ENCODE results near the gene EPSTI1. TPM values are rescaled to one million over a fixed set of nuclear protein-coding genes. Genes with fewer than 3 reads are reported as not detected.

Gene EPSTI1
- total and polyA plus RNA-seq, 10 of the 15 experiments (the other 5 are each of a cell fraction or from before 2014, with no cell fraction given), result 4.7 to 32.0 (median 24.2) TPM

- H4K20me1 ChIP-seq (ENCODE audit: control insufficient read depth, insufficient read depth), result no peaks in the 10 kb centered on the region
- H3K27me3 ChIP-seq (replicated peaks in 1 of 2; ENCODE audit: control insufficient read depth in 2 of 2, insufficient read depth in 2 of 2, low read length in 1 of 2), result no peaks in the 10 kb centered on the region
- no peaks in the 10 kb centered on the region for H3K36me3 ChIP-seq (ENCODE audit: control insufficient read depth in 2 of 2, insufficient read depth in 2 of 2, low read length in 1 of 2)
- no peaks in the 10 kb centered on the region for H3K4me1 ChIP-seq (ENCODE audit: control insufficient read depth, insufficient read depth, low read length)
- no peak overlapping the region for H3K4me3 ChIP-seq
- FAIRE-seq, result no peak
- DNase-seq (ENCODE audit: low read depth, low spot score), result no peak
- BruUV-seq (replicated peaks), result no TSS peak
- no peak overlapping the region for H3K9ac ChIP-seq (ENCODE audit: control insufficient read depth, insufficient read depth, low read length)
- 0% methylated on average over 3 of the region's 3 CpGs for WGBS (ENCODE audit: insufficient coverage, insufficient replicate concordance, low lambda C conversion rate, missing lambda C conversion rate)
- H3K79me2 ChIP-seq (ENCODE audit: control insufficient read depth, insufficient read depth, low read length), result no peaks in the 10 kb centered on the region
- ChIA-PET CTCF (interaction anchor here (1.6 kb wide), 1 partner anchor 13 kb away, joined by 4 read pairs; no protein-coding TSS in a partner anchor), POLR2A (no interaction called here), SMC1A (ENCODE audit: uncharacterized antibody, unreplicated experiment) (interaction anchor here (1.0 kb wide), 1 partner anchor 196 kb away, joined by 3 read pairs; no protein-coding TSS in a partner anchor), RAD21 (ENCODE audit: unreplicated experiment) (interaction anchor here (0.8 kb wide), 1 partner anchor 29 kb away, joined by 4 read pairs; no protein-coding TSS in a partner anchor)
- in situ Hi-C loops (cut with MboI) (no loop called here), intact Hi-C loops (cut with micrococcal nuclease; ENCODE audit: unreplicated experiment) (no loop called here)
- no peak overlapping the region for H3K4me2 ChIP-seq (ENCODE audit: control insufficient read depth, insufficient read depth)
- no peak overlapping the region for H2AFZ ChIP-seq (ENCODE audit: control insufficient read depth, low read depth, low read length)
- no peak overlapping the region for H3K27ac ChIP-seq (ENCODE audit: control insufficient read depth, insufficient read depth)
- TF ChIP-seq ZNF217 (IDR thresholded peaks at IDR 0.05) (no peak), FOXK2 (IDR thresholded peaks at IDR 0.05) (no peak), IRF3 (IDR thresholded peaks at IDR 0.05) (no peak), NR2F1 (conservative IDR thresholded peaks at IDR 0.05) (no peak), RBBP5 (conservative IDR thresholded peaks at IDR 0.05) (no peak), DPF2 (IDR thresholded peaks at IDR 0.05) (no peak), NFXL1 (IDR thresholded peaks at IDR 0.05; ENCODE audit: borderline replicate concordance) (no peak), SMC3 (IDR thresholded peaks at IDR 0.05; ENCODE audit: borderline replicate concordance, low read length) (no peak), KAT2A (conservative IDR thresholded peaks at IDR 0.05; ENCODE audit: control insufficient read depth, low read depth, low read length) (no peak), TCF12 (IDR thresholded peaks at IDR 0.05; ENCODE audit: low read depth, low read length) (no peak), BRCA1 (IDR thresholded peaks at IDR 0.05; ENCODE audit: low read depth, low read length) (no peak), ZBTB40 (IDR thresholded peaks at IDR 0.05; ENCODE audit: borderline replicate concordance) (no peak), BCL3 (IDR thresholded peaks at IDR 0.05; ENCODE audit: borderline replicate concordance, insufficient read depth, low read depth, low read length, poor library complexity, severe bottlenecking) (no peak), YY1 (IDR thresholded peaks at IDR 0.05; ENCODE audit: low read depth, low read length) (no peak), EGR1 (IDR thresholded peaks at IDR 0.05; ENCODE audit: borderline replicate concordance in 1 of 2, low read depth in 2 of 2, low read length in 2 of 2) (no peak), SP1 (IDR thresholded peaks at IDR 0.05; ENCODE audit: low read depth, low read length) (no peak), HDGF (IDR thresholded peaks at IDR 0.05) (no peak), EP300 (IDR thresholded peaks at IDR 0.05; ENCODE audit: borderline replicate concordance in 1 of 2, control insufficient read depth in 1 of 2, low read depth in 2 of 2, low read length in 2 of 2) (no peak)
- no peak for ATAC-seq
- H3K9me3 ChIP-seq (replicated peaks; ENCODE audit: control insufficient read depth, insufficient read depth, low read length), result no peaks in the 10 kb centered on the region
Measured at GRCh38 chr13:42847891-42848663, 144.0 kb downstream of the EPSTI1 start.

All from GM12878 (cell line).